HCT116 (cell line): ENCODE measurements around the gene ARSB. TPM values are rescaled to one million over a fixed set of nuclear protein-coding genes. Genes with fewer than 3 reads are reported as not detected.

Source experiments
- ATAC-seq: fragments of 200-7000 bp; cut with Tn5 transposase; 2 replicates; pipeline ENCODE4 v1.9.1; 2020; ENCODE audit warnings: mild to moderate bottlenecking, moderate library complexity
- BruUV-seq: library from RNA; stranded (reverse); fragments of 400-500 nt; replicated peaks from 2 replicates; lab custom pipeline; 2021; lab: Mats Ljungman, UMichigan
- CTCF ChIA-PET: fragments of 300-600 bp; sonication (Branson Sonifier 250); formaldehyde crosslinking; loops from one replicate; lab custom pipeline; 2021; ENCODE audit warnings: antibody characterized with exemption; lab: Charles Lee
- POLR2A ChIA-PET: fragments of 300-600, 350-600 bp; sonication (Branson Sonifier 250); formaldehyde crosslinking; loops from one replicate; lab custom pipeline; 2021; ENCODE audit warnings: antibody characterized with exemption; lab: Charles Lee
- RAD21 ChIA-PET, 2 experiments: fragments of 300-600 bp; sonication (Branson Sonifier 250); formaldehyde crosslinking; loops; one replicate each; lab custom pipeline; 2023; ENCODE audit warnings: low total read pairs in 2 of 2; ENCODE audit not compliant: uncharacterized antibody in 2 of 2, unreplicated experiment in 2 of 2, low non-redundant PET in 1 of 2; lab: Charles Lee
- DNase-seq: peaks from one replicate; pipeline ENCODE4 v3.0.0-alpha.2; 2010; ENCODE audit warnings: low read depth, low spot score
- H2AFZ ChIP-seq: fragments of 200-600 bp; shearing (Covaris generic), sonication (generic); 2 replicates; pipeline ENCODE4 v1.6.1; 2017; ENCODE audit warnings: low read depth, mixed run types, mixed read lengths, antibody characterized with exemption, low read length; ENCODE audit not compliant: poor library complexity, severe bottlenecking
- H3K27ac ChIP-seq: 2 replicates; pipeline ENCODE4 v1.5.1; 2012; ENCODE audit warnings: low read depth, low read length
- H3K27me3 ChIP-seq: fragments of 200-600 bp; sonication (generic); 2 replicates; pipeline ENCODE4 v1.6.1; 2016; ENCODE audit warnings: mixed run types, low read length, mixed read lengths; ENCODE audit not compliant: insufficient read depth
- H3K36me3 ChIP-seq, 2 experiments: fragments of 200-500 bp in 1 of 2; fragments of 200-600 bp in 1 of 2; sonication (Bioruptor generic) in 1 of 2; sonication (generic) in 1 of 2; 2 replicates each; pipeline versions ENCODE4 v1.5.1 to v1.6.1; 2014 to 2016; ENCODE audit warnings: low read length in 2 of 2, inconsistent platforms in 1 of 2, mixed read lengths in 1 of 2, mixed run types in 1 of 2; ENCODE audit not compliant: insufficient read depth in 2 of 2, control insufficient read depth in 1 of 2
- H3K4me1 ChIP-seq, 2 experiments: fragments of 200-600 bp in 1 of 2; sonication (generic) in 1 of 2; 2 replicates each; pipeline versions ENCODE4 v1.5.1 to v1.6.1; 2012 to 2017; ENCODE audit warnings: low read length in 2 of 2, inconsistent platforms in 1 of 2, mild to moderate bottlenecking in 1 of 2, mixed read lengths in 1 of 2, mixed run types in 1 of 2, moderate library complexity in 1 of 2; ENCODE audit not compliant: insufficient read depth in 2 of 2, control insufficient read depth in 1 of 2
- H3K4me2 ChIP-seq: fragments of 200-600 bp; sonication (generic); 2 replicates; pipeline ENCODE4 v1.6.1; 2017; ENCODE audit warnings: mixed run types, low read length, mixed read lengths
- H3K4me3 ChIP-seq, 2 experiments: fragments of 200-600 bp in 1 of 2; sonication (generic) in 1 of 2; replicated peaks in 1 of 2; 2 replicates each; pipeline ENCODE4 v1.5.1; 2011 to 2016; ENCODE audit warnings: low read length in 2 of 2, control low read depth in 1 of 2, low read depth in 1 of 2, mild to moderate bottlenecking in 1 of 2, mixed read lengths in 1 of 2, mixed run types in 1 of 2
- H3K79me2 ChIP-seq: fragments of 200-600 bp; sonication (generic); 2 replicates; pipeline ENCODE4 v1.6.1; 2017; ENCODE audit warnings: mild to moderate bottlenecking, mixed run types, low read length, moderate library complexity, mixed read lengths; ENCODE audit not compliant: insufficient read depth
- H3K9ac ChIP-seq: fragments of 200-600 bp; sonication (generic); 2 replicates; pipeline ENCODE4 v1.6.1; 2016; ENCODE audit warnings: low read length, mixed read lengths
- H3K9me2 ChIP-seq: fragments of 200-600 bp; sonication (generic), shearing (Covaris generic); 2 replicates; pipeline ENCODE4 v1.6.1; 2017; ENCODE audit warnings: mixed run types, mild to moderate bottlenecking, moderate library complexity; ENCODE audit not compliant: insufficient read depth
- H3K9me3 ChIP-seq, 2 experiments: fragments of 200-500 bp in 1 of 2; fragments of 200-600 bp in 1 of 2; sonication (Bioruptor generic) in 1 of 2; sonication (generic) in 1 of 2; 2 replicates each; pipeline ENCODE4 v1.6.1; 2014 to 2017; ENCODE audit warnings: low read length in 2 of 2, mixed read lengths in 2 of 2, inconsistent platforms in 1 of 2, low read depth in 1 of 2, mild to moderate bottlenecking in 1 of 2, mixed run types in 1 of 2, moderate library complexity in 1 of 2; ENCODE audit not compliant: control insufficient read depth in 1 of 2, insufficient read depth in 1 of 2
- H4K20me1 ChIP-seq: fragments of 200-600 bp; sonication (generic), shearing (Covaris generic); 2 replicates; pipeline ENCODE4 v1.6.1; 2017; ENCODE audit warnings: mixed run types, mild to moderate bottlenecking, moderate library complexity; ENCODE audit not compliant: insufficient read depth
- CBX3 ChIP-seq: IDR thresholded peaks from 2 replicates; pipeline ENCODE4 v1.6.1; 2012; ENCODE audit warnings: low read depth
- CEBPB ChIP-seq: IDR thresholded peaks from 2 replicates; pipeline ENCODE4 v1.6.1; 2012; ENCODE audit warnings: low read depth
- EZH2 ChIP-seq: fragments of 200-600 bp; sonication (generic); IDR thresholded peaks from 2 replicates; pipeline ENCODE4 v1.6.1; 2017; ENCODE audit warnings: antibody characterized with exemption, mixed run types
- JUND ChIP-seq: IDR thresholded peaks from 2 replicates; pipeline ENCODE4 v1.6.1; 2012
- POLR2AphosphoS5 ChIP-seq: IDR thresholded peaks from 2 replicates; pipeline ENCODE4 v1.6.1; 2011; ENCODE audit warnings: mild to moderate bottlenecking, low read depth, low read length, moderate library complexity
- SRF ChIP-seq: IDR thresholded peaks from 2 replicates; pipeline ENCODE4 v1.6.1; 2012; ENCODE audit warnings: low read depth
- TCF7L2 ChIP-seq: IDR thresholded peaks from 2 replicates; pipeline ENCODE4 v1.7.0; 2011; ENCODE audit warnings: borderline replicate concordance, inconsistent platforms; ENCODE audit not compliant: insufficient read depth, insufficient read length; ENCODE audit errors: extremely low read depth
- ZNF274 ChIP-seq: fragments of 200-500 bp; sonication (Bioruptor generic); IDR thresholded peaks from 2 replicates; pipeline ENCODE4 v1.6.1; 2014; ENCODE audit warnings: mild to moderate bottlenecking, low read depth, low read length, inconsistent platforms
- intact Hi-C: fragments of 100-400 bp; cut with micrococcal nuclease; formaldehyde crosslinking; loops from 2 replicates; pipeline ENCODE4 v1.10.0; 2022
- total RNA-seq: library from RNA; stranded (reverse); gene quantifications from one replicate; pipeline ENCODE4 v1.2.1, GENCODE V29; 2021; ENCODE audit not compliant: unreplicated experiment
- TF ChIP-seq, protein P1 (sequence below): IDR thresholded peaks from 2 replicates; pipeline ENCODE4 v1.6.1; 2012
- TF ChIP-seq, protein P2 (sequence below): IDR thresholded peaks from 2 replicates; pipeline ENCODE4 v1.6.1; 2012
- TF ChIP-seq, protein P3 (sequence below): IDR thresholded peaks from 2 replicates; pipeline ENCODE4 v1.6.1; 2012; ENCODE audit warnings: low read depth

Gene ARSB
- total RNA-seq, 1 experiment from 2014 or later, result 4.8 TPM

DNA sequence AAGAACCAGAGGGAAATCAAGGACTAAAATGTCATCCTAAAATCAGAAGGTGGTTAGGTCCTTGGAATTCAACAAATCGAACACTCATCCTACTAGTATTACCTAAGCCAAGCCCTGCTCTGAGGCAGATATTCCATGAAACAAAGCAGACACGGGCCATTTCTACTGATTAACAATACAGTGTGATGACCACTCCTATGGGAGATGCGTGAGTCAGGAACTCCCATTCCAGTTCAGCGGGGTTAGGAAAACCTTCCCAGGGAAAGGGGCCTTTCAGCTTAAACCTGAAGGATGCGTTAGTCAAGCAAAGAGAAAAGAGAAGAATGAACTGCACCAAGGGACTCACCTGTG, 218.7 kb downstream of the ARSB start:
- H3K9me2 ChIP-seq, result no peaks in the 10 kb centered on the region
- H3K4me1 ChIP-seq, result no peaks in the 10 kb centered on the region; a peak in 2 of 4 replicates
- BruUV-seq, result no TSS peak
- no peak overlapping the region for H2AFZ ChIP-seq
- RAD21 ChIA-PET, result no interaction called here
- no peaks in the 10 kb centered on the region for H3K9me3 ChIP-seq
- no peak overlapping the region for H3K4me3 ChIP-seq
- POLR2A ChIA-PET, result no interaction called here
- H3K27me3 ChIP-seq, result no peaks in the 10 kb centered on the region; the same call in 1 of the 2 replicates
- H3K27ac ChIP-seq, result no peak overlapping the region
- no peak for ATAC-seq
- no peaks in the 10 kb centered on the region for H4K20me1 ChIP-seq
- H3K4me2 ChIP-seq, result no peak overlapping the region
- CTCF ChIA-PET, result no interaction called here
- no peaks in the 10 kb centered on the region for H3K36me3 ChIP-seq
- H3K79me2 ChIP-seq, result no peaks in the 10 kb centered on the region
- DNase-seq, result no peak
- TF ChIP-seq CBX3 (no peak), SRF (no peak), EZH2 (no peak), TCF7L2 (no peak), JUND (no peak), POLR2AphosphoS5 (no peak), ZNF274 (no peak)
- TF ChIP-seq, protein P1, sequence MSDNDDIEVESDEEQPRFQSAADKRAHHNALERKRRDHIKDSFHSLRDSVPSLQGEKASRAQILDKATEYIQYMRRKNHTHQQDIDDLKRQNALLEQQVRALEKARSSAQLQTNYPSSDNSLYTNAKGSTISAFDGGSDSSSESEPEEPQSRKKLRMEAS, result no peak
- TF ChIP-seq, protein P2, sequence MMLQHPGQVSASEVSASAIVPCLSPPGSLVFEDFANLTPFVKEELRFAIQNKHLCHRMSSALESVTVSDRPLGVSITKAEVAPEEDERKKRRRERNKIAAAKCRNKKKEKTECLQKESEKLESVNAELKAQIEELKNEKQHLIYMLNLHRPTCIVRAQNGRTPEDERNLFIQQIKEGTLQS, result no peak
- no peak overlapping the region for H3K9ac ChIP-seq
- intact Hi-C loops, result no loop called here

DNA sequence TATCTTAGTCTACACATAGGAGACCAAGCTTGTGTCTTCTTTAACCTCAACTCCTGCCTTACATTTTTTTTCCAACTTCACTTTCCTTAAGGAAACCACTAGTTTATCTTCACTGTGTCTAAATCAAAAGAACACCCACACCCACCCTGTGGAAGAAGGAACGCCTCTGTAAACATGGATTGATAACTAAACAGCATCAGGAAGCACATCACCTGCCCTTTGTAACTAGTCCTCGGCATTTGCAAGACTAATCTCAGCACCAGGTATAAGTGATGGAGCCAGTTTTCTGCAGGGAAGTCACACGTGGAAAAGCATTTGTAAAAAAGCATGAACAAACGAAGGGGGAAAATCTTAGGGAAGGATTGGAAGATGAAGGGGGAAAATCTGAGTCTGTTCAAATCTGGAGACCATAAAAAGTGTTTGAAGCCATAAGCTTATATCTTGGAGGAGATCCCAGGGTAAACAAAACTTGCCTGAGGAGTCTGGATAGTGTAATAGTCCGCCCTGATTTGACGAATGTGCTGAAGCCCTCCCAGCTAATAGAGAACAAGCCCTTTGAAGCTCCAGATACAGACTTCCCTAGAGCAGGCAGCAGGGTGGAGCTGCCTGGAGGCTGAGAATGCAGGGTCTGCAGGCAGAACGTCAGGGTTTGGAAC, 219.2 kb downstream of the ARSB start:
- no peak overlapping the region for H2AFZ ChIP-seq
- H3K9ac ChIP-seq, result no peak overlapping the region
- ATAC-seq, result no peak
- TF ChIP-seq CEBPB (no peak), SRF (no peak)
- TF ChIP-seq, protein P3, sequence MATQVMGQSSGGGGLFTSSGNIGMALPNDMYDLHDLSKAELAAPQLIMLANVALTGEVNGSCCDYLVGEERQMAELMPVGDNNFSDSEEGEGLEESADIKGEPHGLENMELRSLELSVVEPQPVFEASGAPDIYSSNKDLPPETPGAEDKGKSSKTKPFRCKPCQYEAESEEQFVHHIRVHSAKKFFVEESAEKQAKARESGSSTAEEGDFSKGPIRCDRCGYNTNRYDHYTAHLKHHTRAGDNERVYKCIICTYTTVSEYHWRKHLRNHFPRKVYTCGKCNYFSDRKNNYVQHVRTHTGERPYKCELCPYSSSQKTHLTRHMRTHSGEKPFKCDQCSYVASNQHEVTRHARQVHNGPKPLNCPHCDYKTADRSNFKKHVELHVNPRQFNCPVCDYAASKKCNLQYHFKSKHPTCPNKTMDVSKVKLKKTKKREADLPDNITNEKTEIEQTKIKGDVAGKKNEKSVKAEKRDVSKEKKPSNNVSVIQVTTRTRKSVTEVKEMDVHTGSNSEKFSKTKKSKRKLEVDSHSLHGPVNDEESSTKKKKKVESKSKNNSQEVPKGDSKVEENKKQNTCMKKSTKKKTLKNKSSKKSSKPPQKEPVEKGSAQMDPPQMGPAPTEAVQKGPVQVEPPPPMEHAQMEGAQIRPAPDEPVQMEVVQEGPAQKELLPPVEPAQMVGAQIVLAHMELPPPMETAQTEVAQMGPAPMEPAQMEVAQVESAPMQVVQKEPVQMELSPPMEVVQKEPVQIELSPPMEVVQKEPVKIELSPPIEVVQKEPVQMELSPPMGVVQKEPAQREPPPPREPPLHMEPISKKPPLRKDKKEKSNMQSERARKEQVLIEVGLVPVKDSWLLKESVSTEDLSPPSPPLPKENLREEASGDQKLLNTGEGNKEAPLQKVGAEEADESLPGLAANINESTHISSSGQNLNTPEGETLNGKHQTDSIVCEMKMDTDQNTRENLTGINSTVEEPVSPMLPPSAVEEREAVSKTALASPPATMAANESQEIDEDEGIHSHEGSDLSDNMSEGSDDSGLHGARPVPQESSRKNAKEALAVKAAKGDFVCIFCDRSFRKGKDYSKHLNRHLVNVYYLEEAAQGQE, result no peak
- no peaks in the 10 kb centered on the region for H3K9me3 ChIP-seq
- H3K27ac ChIP-seq, result no peak overlapping the region
- ChIA-PET POLR2A (no interaction called here), CTCF (no interaction called here), RAD21 (no interaction called here)
- no peaks in the 10 kb centered on the region for H3K36me3 ChIP-seq
- no peak overlapping the region for H3K4me2 ChIP-seq
- H3K27me3 ChIP-seq, result no peaks in the 10 kb centered on the region; the same call in 1 of the 2 replicates
- no peak overlapping the region for H3K4me3 ChIP-seq
- H3K4me1 ChIP-seq, result no peaks in the 10 kb centered on the region; a peak in 2 of 4 replicates
- H3K79me2 ChIP-seq, result no peaks in the 10 kb centered on the region
- intact Hi-C loops, result no loop called here
- no TSS peak for BruUV-seq
- H4K20me1 ChIP-seq, result no peaks in the 10 kb centered on the region
- no peak for DNase-seq
- H3K9me2 ChIP-seq, result peaks cover 3% of the 10 kb centered on the region; the same call in 1 of the 2 replicates
